CMK (cell line): ENCODE measurements around the gene CST6.
"Not testable (repeated sequence)": the region's sequence is repeated elsewhere in the genome, so short reads cannot be mapped to it uniquely, and the experiment has no call there.

Experiments used
- DNase-seq: peaks from one replicate; pipeline ENCODE4 v3.0.0-alpha.2; 2010; ENCODE audit warnings: low read depth

Gene CST6

GRCh38 chr11:65983589-65983987, 28.2 kb upstream of the CST6 start:
- DNase-seq, result no peak

- DNase-seq, result no peak
These were observed 24.5 kb upstream of the CST6 start for GRCh38 chr11:65987336-65987735.

GRCh38 chr11:65988791-65989592, 22.8 kb upstream of the CST6 start:
- DNase-seq, result peak; percentile 93

GRCh38 chr11:65992056-65992455, 19.8 kb upstream of the CST6 start:
- DNase-seq, result no peak

- DNase-seq, result no peak
These were observed 14.5 kb upstream of the CST6 start for GRCh38 chr11:65997286-65997685.

- DNase-seq, result peak; percentile 100
These were observed 9.7 kb upstream of the CST6 start, which contains the start of the genes BANF1 and EIF1AD for GRCh38 chr11:66001942-66002647. TSS of gene BANF1 (plus strand) at chr11:66002503. CDS start at chr11:66003251, 748 bp downstream. TSS of gene EIF1AD (minus strand) at chr11:66002157. CDS start at chr11:66000389, 1,768 bp downstream.

- DNase-seq, result no peak
These were observed 9.1 kb upstream of the CST6 start for GRCh38 chr11:66002648-66003225.

GRCh38 chr11:66003291-66003690, 8.5 kb upstream of the CST6 start:
- DNase-seq, result no peak

GRCh38 chr11:66004186-66004585, 7.6 kb upstream of the CST6 start:
- DNase-seq, result no peak

- DNase-seq, result no peak
These were observed 5.5 kb upstream of the CST6 start for GRCh38 chr11:66006134-66006890.

GRCh38 chr11:66006891-66007176, 5.0 kb upstream of the CST6 start:
- DNase-seq, result no peak

GRCh38 chr11:66007201-66007634, 4.6 kb upstream of the CST6 start:
- no peak for DNase-seq

- DNase-seq, result no peak
These were observed 3.7 kb upstream of the CST6 start for GRCh38 chr11:66008095-66008467.

- no peak for DNase-seq
These were observed 3.2 kb upstream of the CST6 start for GRCh38 chr11:66008468-66009101.

GRCh38 chr11:66010036-66010435, 1.8 kb upstream of the CST6 start:
- not testable (repeated sequence) for DNase-seq

GRCh38 chr11:66011239-66011784, 496 bp upstream of the CST6 start:
- no peak for DNase-seq

- DNase-seq, result no peak
These were observed 650 bp downstream of the CST6 start for GRCh38 chr11:66012371-66012945.

- no peak for DNase-seq
These were observed 1.3 kb downstream of the CST6 start for GRCh38 chr11:66012946-66013761.

- DNase-seq, result no peak
These were observed 1.9 kb downstream of the CST6 start for GRCh38 chr11:66013762-66014100.

GRCh38 chr11:66014804-66015453, 3.1 kb downstream of the CST6 start:
- DNase-seq, result no peak
